Smooth muscle cell (in vitro differentiated cells): ENCODE measurements around the gene FAM124B. TPM values are rescaled to one million over a fixed set of nuclear protein-coding genes. Genes with fewer than 3 reads are reported as not detected.

ENCODE experiments used
- DNase-seq: peaks from one replicate; lab custom pipeline; 2025; ENCODE audit not compliant: unreplicated experiment; lab: John Stamatoyannopoulos, UW
- H2AFZ ChIP-seq: fragments of 200-600 bp; sonication (generic); 2 replicates; pipeline ENCODE4 v1.6.0; 2016; ENCODE audit warnings: antibody characterized with exemption, low read depth, mild to moderate bottlenecking
- H3F3A ChIP-seq: fragments of 200-600 bp; sonication (generic); 2 replicates; pipeline ENCODE4 v1.6.0; 2017; ENCODE audit warnings: antibody characterized with exemption, low read depth
- H3K27ac ChIP-seq: fragments of 200-600 bp; sonication (generic); 2 replicates; pipeline ENCODE4 v1.5.1; 2016; ENCODE audit warnings: low read depth, mild to moderate bottlenecking
- H3K27me3 ChIP-seq: fragments of 200-600 bp; sonication (generic); 2 replicates; pipeline ENCODE4 v1.6.1; 2016; ENCODE audit warnings: low read depth, mild to moderate bottlenecking
- H3K36me3 ChIP-seq: fragments of 200-600 bp; sonication (generic); 2 replicates; pipeline ENCODE4 v1.5.1; 2016; ENCODE audit warnings: low read depth
- H3K4me1 ChIP-seq: fragments of 200-600 bp; sonication (generic); 2 replicates; pipeline ENCODE4 v1.5.1; 2016; ENCODE audit warnings: low read depth
- H3K4me2 ChIP-seq: fragments of 200-600 bp; sonication (generic); 2 replicates; pipeline ENCODE4 v1.6.0; 2016; ENCODE audit warnings: mild to moderate bottlenecking
- H3K4me3 ChIP-seq: fragments of 200-600 bp; sonication (generic); 2 replicates; pipeline ENCODE4 v1.5.1; 2016; ENCODE audit warnings: mild to moderate bottlenecking
- H3K79me2 ChIP-seq: fragments of 200-600 bp; sonication (generic); 2 replicates; pipeline ENCODE4 v1.6.0; 2016; ENCODE audit warnings: low read depth, mild to moderate bottlenecking
- H3K9ac ChIP-seq: fragments of 200-600 bp; sonication (generic); 2 replicates; pipeline ENCODE4 v1.6.0; 2016; ENCODE audit warnings: low read depth
- H3K9me3 ChIP-seq: fragments of 200-600 bp; sonication (generic); replicated peaks from 2 replicates; pipeline ENCODE4 v1.5.1; 2016; ENCODE audit warnings: low read depth
- H4K20me1 ChIP-seq: fragments of 200-600 bp; sonication (generic); 2 replicates; pipeline ENCODE4 v1.6.0; 2016; ENCODE audit warnings: low read depth
- CTCF ChIP-seq: fragments of 200-600 bp; sonication (generic); IDR thresholded peaks from 2 replicates; pipeline ENCODE4 v1.5.1; 2017; ENCODE audit warnings: borderline replicate concordance, mild to moderate bottlenecking, antibody characterized with exemption; ENCODE audit not compliant: insufficient read depth, poor library complexity, severe bottlenecking
- WGBS: methylation state at CpG from one replicate; pipeline ENCODE4 v1.1.7; 2016; ENCODE audit warnings: low lambda C conversion rate; 5-methylcytosine and 5-hydroxymethylcytosine counted together
- polyA plus RNA-seq: library from polyadenylated mRNA; unstranded; fragments of >200 nt; fragmentation: Nextera tagmentation; extraction: Ambion mirVana; gene quantifications from 2 replicates; pipeline ENCODE4 v1.2.1, GENCODE V29; 2016
- total RNA-seq: library from RNA; depleted of rRNA; stranded (reverse); fragments of >200 nt; gene quantifications from 2 replicates; pipeline ENCODE4 v1.2.3, GENCODE V29; 2014

Gene FAM124B
- total and polyA plus RNA-seq, 2 experiments from 2014 or later = 1.2 TPM; not detected in 1

DNA sequence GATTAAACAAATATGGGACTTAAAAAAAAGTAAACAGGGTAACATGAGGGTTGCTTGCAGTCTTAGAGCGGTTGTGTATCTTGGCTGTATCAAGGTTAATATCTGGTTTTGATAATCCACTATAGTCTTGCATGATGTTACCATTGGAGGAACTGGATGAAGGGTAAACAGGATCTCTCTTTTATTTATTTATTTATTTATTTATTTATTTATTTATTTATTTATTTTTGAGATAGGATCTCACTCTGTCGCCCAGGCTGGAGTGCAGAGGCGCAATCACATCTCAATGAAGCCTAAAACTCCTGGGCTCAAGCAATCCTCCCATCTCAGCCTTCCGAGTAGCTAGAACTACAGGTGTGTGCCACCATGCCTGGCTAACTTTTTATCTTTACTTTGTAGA lies 42.9 kb upstream of the FAM124B start:
- Histone ChIP-seq H3K4me3 (no peak overlapping the region), H3K4me1 (no peaks in the 10 kb centered on the region), H3K36me3 (no peaks in the 10 kb centered on the region), H2AFZ (no peak overlapping the region), H3K4me2 (no peak overlapping the region), H3F3A (no peaks in the 10 kb centered on the region), H3K27ac (no peak overlapping the region), H3K9me3 (no peaks in the 10 kb centered on the region), H3K9ac (no peak overlapping the region), H3K79me2 (no peaks in the 10 kb centered on the region), H4K20me1 (no peaks in the 10 kb centered on the region), H3K27me3 (no peaks in the 10 kb centered on the region)
- WGBS = 98% methylated on average over 4 of the region's 4 CpGs
- DNase-seq = no peak
- no peak for TF ChIP-seq CTCF

- Histone ChIP-seq H4K20me1 (no peaks in the 10 kb centered on the region), H3K4me1 (no peaks in the 10 kb centered on the region), H3F3A (no peaks in the 10 kb centered on the region), H2AFZ (no peak overlapping the region), H3K9me3 (no peaks in the 10 kb centered on the region), H3K4me3 (no peak overlapping the region), H3K36me3 (no peaks in the 10 kb centered on the region), H3K27me3 (no peaks in the 10 kb centered on the region), H3K79me2 (no peaks in the 10 kb centered on the region), H3K9ac (no peak overlapping the region), H3K27ac (no peak overlapping the region), H3K4me2 (no peak overlapping the region)
- no peak for DNase-seq
- no peak for TF ChIP-seq CTCF
- WGBS = 38% methylated on average over 5 of the region's 5 CpGs
These were observed 42.1 kb upstream of the FAM124B start for GRCh38 chr2:224444021-224444420.

DNA sequence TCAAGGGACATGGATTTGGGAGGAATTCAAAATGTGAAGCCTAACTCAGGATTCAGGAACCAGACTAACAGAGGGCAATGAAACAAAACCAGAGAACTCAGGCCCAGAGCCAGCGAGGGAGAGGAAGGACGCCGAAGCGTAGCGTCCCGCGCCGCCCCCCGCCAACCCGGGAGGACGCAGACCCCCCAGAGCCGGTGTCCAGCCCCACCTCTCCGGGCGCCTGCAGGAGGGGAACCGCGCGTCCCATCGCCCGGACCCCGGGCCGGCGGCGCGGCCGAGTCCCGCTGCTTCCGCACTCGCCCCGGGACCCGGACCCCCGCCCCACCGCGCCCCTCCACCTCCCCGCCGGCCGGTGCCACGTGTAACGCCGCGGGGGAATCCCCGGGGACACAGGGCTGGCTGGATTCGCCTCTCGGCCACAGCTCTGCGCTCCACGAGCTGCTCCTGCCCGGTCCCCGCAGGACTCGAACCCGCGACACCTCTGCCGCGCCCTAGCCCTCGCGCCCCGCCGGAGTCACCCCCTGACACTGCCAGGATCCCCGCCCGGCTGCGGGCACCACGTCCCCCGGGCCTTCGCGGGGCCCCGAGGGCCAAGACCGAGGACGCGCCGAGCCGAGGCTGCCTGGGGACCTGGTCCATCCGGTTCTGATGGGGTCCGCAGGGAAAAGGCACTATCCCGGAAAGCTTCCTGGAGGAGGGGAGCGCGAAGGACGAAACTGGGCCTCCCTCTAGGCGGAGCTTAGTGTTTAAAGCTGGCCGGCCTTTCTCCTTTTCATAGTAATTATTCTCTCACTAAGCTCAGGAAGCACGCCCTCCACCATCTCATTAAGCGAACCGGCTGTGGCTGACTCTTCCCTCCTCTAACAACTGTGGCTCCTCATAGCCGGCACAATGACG lies 40.4 kb upstream of the FAM124B start:
- Histone ChIP-seq H3K4me2 (no peak overlapping the region), H3F3A (no peaks in the 10 kb centered on the region), H3K4me1 (no peaks in the 10 kb centered on the region), H3K36me3 (no peaks in the 10 kb centered on the region), H3K9me3 (no peaks in the 10 kb centered on the region), H3K9ac (no peak overlapping the region), H3K79me2 (no peaks in the 10 kb centered on the region), H3K4me3 (no peak overlapping the region), H2AFZ (no peak overlapping the region), H3K27ac (no peak overlapping the region), H4K20me1 (no peaks in the 10 kb centered on the region), H3K27me3 (no peaks in the 10 kb centered on the region)
- TF ChIP-seq CTCF = no peak
- no peak for DNase-seq
- 95% methylated on average over 38 of the region's 82 CpGs for WGBS

GRCh38 chr2:224440988-224441387 lies 39.1 kb upstream of the FAM124B start:
- no peak for DNase-seq
- H3F3A ChIP-seq = no peaks in the 10 kb centered on the region
- H3K27me3 ChIP-seq = no peaks in the 10 kb centered on the region
- TF ChIP-seq CTCF = no peak
- no peak overlapping the region for H3K4me3 ChIP-seq
- no peak overlapping the region for H3K4me2 ChIP-seq
- H3K36me3 ChIP-seq = no peaks in the 10 kb centered on the region
- H3K9me3 ChIP-seq = no peaks in the 10 kb centered on the region
- H2AFZ ChIP-seq = no peak overlapping the region
- no peak overlapping the region for H3K9ac ChIP-seq
- no peak overlapping the region for H3K27ac ChIP-seq
- no peaks in the 10 kb centered on the region for H3K79me2 ChIP-seq
- 87% methylated on average over 5 of the region's 5 CpGs for WGBS
- no peaks in the 10 kb centered on the region for H4K20me1 ChIP-seq
- no peaks in the 10 kb centered on the region for H3K4me1 ChIP-seq
